HEK293 (cell line): Measurements from ENCODE around the gene PLIN5.

Source experiments
- IKZF3 ChIP-seq: fragments of 450-650 bp; IDR thresholded peaks from 2 replicates; pipeline ENCODE4 v1.5.0; 2018; ENCODE audit warnings: missing biosample characterization, mild to moderate bottlenecking, missing genetic modification characterization, moderate library complexity
- PRDM10 ChIP-seq: fragments of 450-650 bp; formaldehyde crosslinking; IDR thresholded peaks from 2 replicates; pipeline ENCODE4 v1.5.1; 2016; ENCODE audit warnings: missing biosample characterization, missing genetic modification characterization
- REST ChIP-seq: fragments of 450-650 bp; formaldehyde crosslinking; IDR thresholded peaks from 2 replicates; pipeline ENCODE4 v1.5.1; 2016; ENCODE audit warnings: missing biosample characterization, missing genetic modification characterization
- SP2 ChIP-seq: fragments of 450-650 bp; formaldehyde crosslinking; IDR thresholded peaks from 2 replicates; pipeline ENCODE4 v1.5.1; 2016; ENCODE audit warnings: missing biosample characterization, missing genetic modification characterization
- ZBTB48 ChIP-seq: fragments of 450-650 bp; formaldehyde crosslinking; IDR thresholded peaks from 2 replicates; pipeline ENCODE4 v1.5.1; 2016; ENCODE audit warnings: missing biosample characterization, missing genetic modification characterization
- ZBTB7A ChIP-seq: fragments of 450-650 bp; formaldehyde crosslinking; IDR thresholded peaks from 2 replicates; pipeline ENCODE4 v1.5.1; 2016; ENCODE audit warnings: low read depth, missing biosample characterization, missing genetic modification characterization
- ZFP69B ChIP-seq: fragments of 450-650 bp; formaldehyde crosslinking; IDR thresholded peaks from 2 replicates; pipeline ENCODE4 v1.5.1; 2016; ENCODE audit warnings: missing biosample characterization, missing genetic modification characterization
- ZNF148 ChIP-seq: fragments of 450-650 bp; formaldehyde crosslinking; IDR thresholded peaks from 2 replicates; pipeline ENCODE4 v1.5.0; 2017; ENCODE audit warnings: missing biosample characterization, missing genetic modification characterization, borderline replicate concordance
- ZNF391 ChIP-seq: fragments of 450-650 bp; formaldehyde crosslinking; IDR thresholded peaks from 2 replicates; pipeline ENCODE4 v1.5.1; 2016; ENCODE audit warnings: low read depth, missing biosample characterization, missing genetic modification characterization, borderline replicate concordance
- ZNF394 ChIP-seq: fragments of 450-650 bp; formaldehyde crosslinking; IDR thresholded peaks from 2 replicates; pipeline ENCODE4 v1.5.1; 2016; ENCODE audit warnings: missing biosample characterization, missing genetic modification characterization, mild to moderate bottlenecking, moderate library complexity, borderline replicate concordance
- ZNF623 ChIP-seq: fragments of 450-650 bp; formaldehyde crosslinking; IDR thresholded peaks from 2 replicates; pipeline ENCODE4 v1.5.1; 2016; ENCODE audit warnings: missing biosample characterization, missing genetic modification characterization
- ZNF692 ChIP-seq: fragments of 450-650 bp; formaldehyde crosslinking; IDR thresholded peaks from 2 replicates; pipeline ENCODE4 v1.5.1; 2016; ENCODE audit warnings: missing biosample characterization, missing genetic modification characterization
- TF ChIP-seq, protein P1 (sequence below): fragments of 450-650 bp; formaldehyde crosslinking; IDR thresholded peaks from 2 replicates; pipeline ENCODE4 v1.5.1; 2016; ENCODE audit warnings: missing biosample characterization, missing genetic modification characterization, low read depth
- TF ChIP-seq, protein P2 (sequence below): fragments of 450-650 bp; formaldehyde crosslinking; IDR thresholded peaks from 2 replicates; pipeline ENCODE4 v1.5.1; 2016; ENCODE audit warnings: missing biosample characterization, missing genetic modification characterization

The PLIN5 gene

GRCh38 chr19:4577020-4577782 lies 42.2 kb upstream of the PLIN5 start (continued):
- TF ChIP-seq REST (tag by site-specific recombination) (no peak), IKZF3 (peak; percentile 88), SP2 (peak; percentile 60), ZBTB7A (tag by site-specific recombination) (0 out of 2 replicates have a peak, but pooled peaks have one; percentile 52), PRDM10 (tag by site-specific recombination) (peak; percentile 99), ZNF692 (peak; percentile 37; the same call in 1 of the 2 replicates), ZFP69B (no peak), ZNF623 (tag by site-specific recombination) (no peak), ZBTB48 (tag by site-specific recombination) (no peak), ZNF148 (tag by site-specific recombination) (no peak), ZNF391 (no peak), ZNF394 (tag by site-specific recombination) (peak; percentile 60)
- TF ChIP-seq, protein P1, sequence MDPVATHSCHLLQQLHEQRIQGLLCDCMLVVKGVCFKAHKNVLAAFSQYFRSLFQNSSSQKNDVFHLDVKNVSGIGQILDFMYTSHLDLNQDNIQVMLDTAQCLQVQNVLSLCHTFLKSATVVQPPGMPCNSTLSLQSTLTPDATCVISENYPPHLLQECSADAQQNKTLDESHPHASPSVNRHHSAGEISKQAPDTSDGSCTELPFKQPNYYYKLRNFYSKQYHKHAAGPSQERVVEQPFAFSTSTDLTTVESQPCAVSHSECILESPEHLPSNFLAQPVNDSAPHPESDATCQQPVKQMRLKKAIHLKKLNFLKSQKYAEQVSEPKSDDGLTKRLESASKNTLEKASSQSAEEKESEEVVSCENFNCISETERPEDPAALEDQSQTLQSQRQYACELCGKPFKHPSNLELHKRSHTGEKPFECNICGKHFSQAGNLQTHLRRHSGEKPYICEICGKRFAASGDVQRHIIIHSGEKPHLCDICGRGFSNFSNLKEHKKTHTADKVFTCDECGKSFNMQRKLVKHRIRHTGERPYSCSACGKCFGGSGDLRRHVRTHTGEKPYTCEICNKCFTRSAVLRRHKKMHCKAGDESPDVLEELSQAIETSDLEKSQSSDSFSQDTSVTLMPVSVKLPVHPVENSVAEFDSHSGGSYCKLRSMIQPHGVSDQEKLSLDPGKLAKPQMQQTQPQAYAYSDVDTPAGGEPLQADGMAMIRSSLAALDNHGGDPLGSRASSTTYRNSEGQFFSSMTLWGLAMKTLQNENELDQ (tag by site-specific recombination), result no peak
- TF ChIP-seq, protein P2, sequence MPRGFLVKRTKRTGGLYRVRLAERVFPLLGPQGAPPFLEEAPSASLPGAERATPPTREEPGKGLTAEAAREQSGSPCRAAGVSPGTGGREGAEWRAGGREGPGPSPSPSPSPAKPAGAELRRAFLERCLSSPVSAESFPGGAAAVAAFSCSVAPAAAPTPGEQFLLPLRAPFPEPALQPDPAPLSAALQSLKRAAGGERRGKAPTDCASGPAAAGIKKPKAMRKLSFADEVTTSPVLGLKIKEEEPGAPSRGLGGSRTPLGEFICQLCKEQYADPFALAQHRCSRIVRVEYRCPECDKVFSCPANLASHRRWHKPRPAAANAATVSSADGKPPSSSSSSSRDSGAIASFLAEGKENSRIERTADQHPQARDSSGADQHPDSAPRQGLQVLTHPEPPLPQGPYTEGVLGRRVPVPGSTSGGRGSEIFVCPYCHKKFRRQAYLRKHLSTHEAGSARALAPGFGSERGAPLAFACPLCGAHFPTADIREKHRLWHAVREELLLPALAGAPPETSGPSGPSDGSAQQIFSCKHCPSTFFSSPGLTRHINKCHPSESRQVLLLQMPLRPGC (tag by site-specific recombination), result no peak
